HG02642 (cell line): ENCODE results near the gene TSPY4.
"Not testable (repeated sequence)": the region's sequence is repeated elsewhere in the genome, so short reads cannot be mapped to it uniquely, and the experiment has no call there.

Experiments used
- ATAC-seq: cut with Tn5 transposase; IDR thresholded peaks from one replicate; pipeline ENCODE4 v1.9.1; 2021; ENCODE audit warnings: mild to moderate bottlenecking; ENCODE audit not compliant: unreplicated experiment, poor library complexity

The TSPY4 gene, protein sequence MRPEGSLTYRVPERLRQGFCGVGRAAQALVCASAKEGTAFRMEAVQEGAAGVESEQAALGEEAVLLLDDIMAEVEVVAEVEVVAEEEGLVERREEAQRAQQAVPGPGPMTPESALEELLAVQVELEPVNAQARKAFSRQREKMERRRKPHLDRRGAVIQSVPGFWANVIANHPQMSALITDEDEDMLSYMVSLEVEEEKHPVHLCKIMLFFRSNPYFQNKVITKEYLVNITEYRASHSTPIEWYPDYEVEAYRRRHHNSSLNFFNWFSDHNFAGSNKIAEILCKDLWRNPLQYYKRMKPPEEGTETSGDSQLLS

DNA sequence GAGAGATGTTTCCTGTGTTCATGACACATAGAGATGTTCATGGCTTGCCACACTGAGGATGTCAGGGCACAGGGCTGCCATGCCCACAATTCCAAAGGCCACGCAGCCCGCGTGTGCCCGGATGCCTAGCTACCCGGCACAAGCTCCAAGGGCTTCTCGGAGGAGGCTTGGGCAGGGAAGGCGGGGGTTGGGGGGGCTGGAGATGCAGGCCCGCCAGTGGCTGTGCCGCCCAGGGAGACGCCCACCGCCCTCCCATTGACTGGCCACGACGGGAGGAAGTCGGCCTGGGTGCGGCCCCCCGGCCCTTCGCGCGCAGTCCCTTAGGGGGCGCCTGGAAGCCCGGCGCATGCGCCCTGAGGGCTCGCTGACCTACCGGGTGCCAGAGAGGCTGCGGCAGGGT is at the start of gene TSPY4:
TSPY4 (plus strand) TSS at position 301 of the 400 bp plus-strand sequence; CDS start at position 347, 46 bp downstream.
- not testable (repeated sequence) for ATAC-seq

DNA sequence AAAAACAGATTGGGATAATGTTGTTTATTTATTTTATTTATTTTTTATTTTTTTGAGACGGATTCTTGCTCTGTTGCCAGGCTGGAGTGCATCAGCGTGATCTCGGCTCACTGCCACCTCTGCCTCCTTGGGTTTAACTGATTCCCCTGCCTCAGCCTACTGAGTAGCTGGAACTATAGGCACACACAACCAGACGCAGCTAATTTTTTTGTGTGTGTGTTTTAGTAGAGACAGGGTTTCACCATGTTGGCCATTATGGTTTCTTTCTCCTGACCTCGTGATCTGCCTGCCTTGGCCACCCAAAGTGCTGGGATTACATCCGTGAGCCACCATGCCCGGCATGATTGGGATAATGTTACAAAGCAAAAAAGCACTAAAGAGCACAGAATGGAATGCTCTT is 16.3 kb upstream of the TSPY4 start:
- no peak for ATAC-seq

DNA sequence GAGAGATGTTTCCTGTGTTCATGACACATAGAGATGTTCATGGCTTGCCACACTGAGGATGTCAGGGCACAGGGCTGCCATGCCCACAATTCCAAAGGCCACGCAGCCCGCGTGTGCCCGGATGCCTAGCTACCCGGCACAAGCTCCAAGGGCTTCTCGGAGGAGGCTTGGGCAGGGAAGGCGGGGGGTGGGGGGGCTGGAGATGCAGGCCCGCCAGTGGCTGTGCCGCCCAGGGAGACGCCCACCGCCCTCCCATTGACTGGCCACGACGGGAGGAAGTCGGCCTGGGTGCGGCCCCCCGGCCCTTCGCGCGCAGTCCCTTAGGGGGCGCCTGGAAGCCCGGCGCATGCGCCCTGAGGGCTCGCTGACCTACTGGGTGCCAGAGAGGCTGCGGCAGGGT is 20.2 kb downstream of the TSPY4 start, which contains the start of gene TSPY8:
TSPY8 (plus strand) TSS at position 301 of the 400 bp plus-strand sequence; CDS start at position 347, 46 bp downstream.
- not testable (repeated sequence) for ATAC-seq
